ENCODE data around the gene AMIGO3.

Gene AMIGO3, protein sequence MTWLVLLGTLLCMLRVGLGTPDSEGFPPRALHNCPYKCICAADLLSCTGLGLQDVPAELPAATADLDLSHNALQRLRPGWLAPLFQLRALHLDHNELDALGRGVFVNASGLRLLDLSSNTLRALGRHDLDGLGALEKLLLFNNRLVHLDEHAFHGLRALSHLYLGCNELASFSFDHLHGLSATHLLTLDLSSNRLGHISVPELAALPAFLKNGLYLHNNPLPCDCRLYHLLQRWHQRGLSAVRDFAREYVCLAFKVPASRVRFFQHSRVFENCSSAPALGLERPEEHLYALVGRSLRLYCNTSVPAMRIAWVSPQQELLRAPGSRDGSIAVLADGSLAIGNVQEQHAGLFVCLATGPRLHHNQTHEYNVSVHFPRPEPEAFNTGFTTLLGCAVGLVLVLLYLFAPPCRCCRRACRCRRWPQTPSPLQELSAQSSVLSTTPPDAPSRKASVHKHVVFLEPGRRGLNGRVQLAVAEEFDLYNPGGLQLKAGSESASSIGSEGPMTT

DNA sequence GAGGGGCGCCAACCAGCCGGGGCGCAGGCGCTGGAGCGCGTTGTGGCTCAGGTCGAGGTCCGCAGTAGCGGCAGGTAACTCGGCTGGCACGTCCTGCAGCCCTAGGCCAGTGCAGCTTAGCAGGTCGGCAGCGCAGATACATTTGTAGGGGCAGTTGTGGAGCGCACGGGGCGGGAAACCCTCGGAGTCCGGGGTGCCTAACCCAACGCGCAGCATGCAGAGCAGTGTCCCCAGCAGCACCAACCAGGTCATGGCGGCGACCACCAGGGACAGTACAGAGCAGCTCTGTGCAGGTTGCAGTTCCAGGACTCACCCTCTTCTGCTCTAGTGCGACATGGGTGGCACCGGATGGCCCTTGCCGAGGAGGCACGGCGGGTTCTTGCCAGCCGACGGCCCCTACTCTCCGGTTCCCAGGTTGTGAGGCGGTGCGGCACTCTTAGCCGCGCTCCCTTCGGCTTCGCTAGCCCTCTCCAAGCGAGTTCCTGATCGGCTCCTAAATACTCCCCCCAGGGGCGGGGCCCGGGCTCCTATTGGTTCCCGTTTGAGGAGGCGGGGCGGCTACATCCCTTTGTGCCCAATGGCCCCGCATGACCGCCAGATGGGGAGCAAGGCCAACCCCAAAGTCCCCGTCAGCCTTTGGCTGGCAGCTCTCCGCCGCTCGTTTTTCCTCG lies at the start of gene AMIGO3:
TSS of gene AMIGO3 (minus strand) at position 471 of the 671 bp plus-strand sequence. CDS start at position 252, 219 bp downstream.
- peak within 1 kb of the TSS; percentile 38 to 80 for H3K27ac ChIP-seq

DNA sequence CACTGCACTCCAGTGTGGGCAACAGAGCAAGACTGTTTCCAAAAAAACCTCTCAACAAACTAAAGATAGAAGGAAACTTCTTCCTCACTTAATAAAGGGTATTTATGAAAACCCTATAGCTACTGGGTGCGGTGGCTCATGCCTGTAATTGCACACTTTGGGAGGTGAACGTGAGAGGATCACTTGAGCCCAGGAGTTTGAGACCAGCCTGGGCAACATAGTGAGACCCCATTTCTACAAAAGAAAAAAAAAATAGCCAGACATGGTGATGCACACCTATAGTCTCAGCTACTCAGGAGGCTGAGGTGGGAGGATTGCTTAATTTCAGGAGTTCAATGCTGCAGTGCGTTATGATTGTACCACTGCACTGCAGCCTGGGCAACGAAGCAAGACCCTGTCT lies 44.5 kb upstream of the AMIGO3 start:
- TF ChIP-seq, protein P1, sequence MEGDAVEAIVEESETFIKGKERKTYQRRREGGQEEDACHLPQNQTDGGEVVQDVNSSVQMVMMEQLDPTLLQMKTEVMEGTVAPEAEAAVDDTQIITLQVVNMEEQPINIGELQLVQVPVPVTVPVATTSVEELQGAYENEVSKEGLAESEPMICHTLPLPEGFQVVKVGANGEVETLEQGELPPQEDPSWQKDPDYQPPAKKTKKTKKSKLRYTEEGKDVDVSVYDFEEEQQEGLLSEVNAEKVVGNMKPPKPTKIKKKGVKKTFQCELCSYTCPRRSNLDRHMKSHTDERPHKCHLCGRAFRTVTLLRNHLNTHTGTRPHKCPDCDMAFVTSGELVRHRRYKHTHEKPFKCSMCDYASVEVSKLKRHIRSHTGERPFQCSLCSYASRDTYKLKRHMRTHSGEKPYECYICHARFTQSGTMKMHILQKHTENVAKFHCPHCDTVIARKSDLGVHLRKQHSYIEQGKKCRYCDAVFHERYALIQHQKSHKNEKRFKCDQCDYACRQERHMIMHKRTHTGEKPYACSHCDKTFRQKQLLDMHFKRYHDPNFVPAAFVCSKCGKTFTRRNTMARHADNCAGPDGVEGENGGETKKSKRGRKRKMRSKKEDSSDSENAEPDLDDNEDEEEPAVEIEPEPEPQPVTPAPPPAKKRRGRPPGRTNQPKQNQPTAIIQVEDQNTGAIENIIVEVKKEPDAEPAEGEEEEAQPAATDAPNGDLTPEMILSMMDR (IDR thresholded peaks at IDR 0.05): no peak
- H3K27ac ChIP-seq: no peak overlapping the region
- DNase-seq (ENCODE audit: low spot score): no peak
- H3K4me3 ChIP-seq: no peak overlapping the region

More for the DNA sequence above, at the start of gene AMIGO3:
- DNase-seq (ENCODE audit: low spot score): peak; percentile 96
- TF ChIP-seq, protein P1 (IDR thresholded peaks at IDR 0.05): peak; percentile 66
- peak within 1 kb of the TSS; percentile 75 for H3K4me3 ChIP-seq

DNA sequence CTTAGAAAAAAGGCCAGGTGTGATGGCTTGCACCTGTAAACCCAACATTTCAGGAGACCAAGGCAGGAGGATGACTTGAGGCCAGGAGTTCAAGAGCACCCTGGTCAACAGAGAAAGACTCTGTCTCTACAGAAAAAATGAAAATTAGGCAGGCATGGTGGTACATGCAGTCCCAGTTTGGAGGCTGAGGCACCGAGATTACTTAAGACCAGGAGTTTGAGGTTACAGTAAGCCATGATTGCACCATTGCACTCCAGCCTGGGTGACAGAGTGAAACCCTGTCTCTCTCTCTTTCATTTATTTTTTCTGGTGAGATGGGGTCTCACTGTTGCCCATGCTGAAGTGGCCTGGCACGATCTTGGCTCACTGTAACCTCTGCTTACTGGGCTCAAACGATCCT lies 42.2 kb upstream of the AMIGO3 start:
- TF ChIP-seq, protein P1 (IDR thresholded peaks at IDR 0.05): no peak
- Histone ChIP-seq H3K27ac (no peak overlapping the region), H3K4me3 (no peak overlapping the region)
- no peak for DNase-seq (ENCODE audit: low spot score)

DNA sequence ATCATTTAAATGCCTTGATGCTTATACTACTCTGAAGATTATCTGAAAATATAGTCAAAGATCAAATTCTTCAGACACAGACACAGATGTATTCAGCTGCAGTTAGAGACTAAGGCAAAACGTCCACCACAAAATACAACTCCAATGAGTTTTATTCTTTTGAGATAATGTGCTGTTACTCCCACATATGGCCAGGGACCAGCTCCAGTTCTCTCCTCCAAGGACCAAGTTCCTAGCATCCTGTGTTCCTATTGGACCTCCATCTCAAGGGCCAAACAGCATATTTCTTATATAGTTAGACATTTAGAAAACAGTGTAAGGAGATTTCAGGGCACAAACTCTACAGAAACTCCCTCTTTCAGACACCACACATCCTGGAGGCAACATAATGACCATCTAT lies 39.7 kb upstream of the AMIGO3 start:
- Histone ChIP-seq H3K4me3 (no peak overlapping the region), H3K27ac (no peak overlapping the region)
- no peak for DNase-seq (ENCODE audit: low spot score)
- TF ChIP-seq, protein P1 (IDR thresholded peaks at IDR 0.05): no peak

DNA sequence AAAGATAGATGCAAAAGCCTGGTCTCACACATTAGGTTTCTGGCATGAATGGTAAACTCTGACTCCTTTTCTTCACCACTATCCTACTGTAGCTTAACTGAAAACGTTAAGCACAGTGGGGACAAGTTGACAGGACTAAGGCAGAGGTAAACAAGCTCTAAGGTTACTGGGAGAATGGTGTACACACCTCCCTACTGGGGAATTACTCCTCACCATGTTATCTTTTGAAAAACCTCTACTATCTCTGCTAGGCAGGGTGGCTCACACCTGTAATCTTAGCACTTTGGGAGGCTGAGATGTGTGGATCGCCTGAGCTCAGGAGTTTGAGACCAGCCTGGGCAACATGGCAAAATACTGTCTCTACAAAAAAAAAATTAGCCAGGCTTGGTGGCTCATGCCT lies 37.7 kb upstream of the AMIGO3 start:
- TF ChIP-seq, protein P1 (IDR thresholded peaks at IDR 0.05): no peak
- Histone ChIP-seq H3K4me3 (no peak overlapping the region), H3K27ac (no peak overlapping the region)
- no peak for DNase-seq (ENCODE audit: low spot score)

DNA sequence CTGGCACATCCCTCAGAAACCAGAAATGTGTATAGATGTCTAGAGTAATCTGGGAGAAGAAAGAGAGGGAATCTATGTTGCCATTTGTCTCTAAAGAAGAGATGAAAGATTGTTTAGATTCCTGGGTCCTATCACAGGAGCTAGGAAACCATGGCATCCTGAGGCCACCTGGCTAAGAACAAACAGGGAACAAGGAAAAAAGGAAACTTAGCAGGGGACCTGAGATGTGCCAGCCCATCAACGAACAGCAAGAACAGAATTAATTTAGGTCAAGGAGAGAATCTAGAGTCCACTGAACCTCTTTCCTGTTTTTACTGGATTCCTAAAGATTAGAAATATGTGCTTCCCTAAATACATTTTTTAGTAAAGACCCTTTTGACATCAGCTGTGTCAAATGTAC lies 36.6 kb upstream of the AMIGO3 start:
- TF ChIP-seq, protein P1 (IDR thresholded peaks at IDR 0.05): no peak
- DNase-seq (ENCODE audit: low spot score): no peak
- Histone ChIP-seq H3K4me3 (no peak overlapping the region), H3K27ac (no peak overlapping the region)
